Uterus (tissue), 4 donors: ENCODE data around the gene CYB561. TPM values are rescaled to one million over a fixed set of nuclear protein-coding genes. Genes with fewer than 3 reads are reported as not detected.
A peak's percentile ranks its signal among the peaks of the same experiment; 100 is the strongest.

Experiments used
- DNase-seq, 2 donors: peaks; one replicate each; pipeline ENCODE4 v3.0.0-alpha.2; 2019 to 2020
- H3K27ac ChIP-seq, 2 donors: fragments of 200-600 bp; sonication (generic); 1 replicate in 1 of 2; 2 replicates in 1 of 2; pipeline ENCODE4 v1.5.1; 2016 to 2018
- H3K27me3 ChIP-seq, 2 donors: fragments of 200-600 bp; sonication (generic); one replicate each; pipeline ENCODE4 v1.5.1; 2018 to 2019; ENCODE audit warnings: control low read depth in 1 of 2
- H3K36me3 ChIP-seq, 2 donors: fragments of 200-600 bp; sonication (generic); one replicate each; pipeline ENCODE4 v1.5.1; 2019; ENCODE audit warnings: control low read depth in 1 of 2
- H3K4me1 ChIP-seq, 2 donors: fragments of 200-600 bp; sonication (generic); one replicate each; pipeline ENCODE4 v1.5.1; 2018 to 2019; ENCODE audit warnings: control low read depth in 1 of 2
- H3K4me3 ChIP-seq, 2 donors: fragments of 200-600 bp; sonication (generic); 1 replicate in 1 of 2; 2 replicates in 1 of 2; pipeline ENCODE4 v1.5.1; 2018 to 2019; ENCODE audit warnings: mild to moderate bottlenecking in 1 of 2
- H3K9me3 ChIP-seq, 2 donors: fragments of 200-600 bp; sonication (generic); one replicate each; pipeline ENCODE4 v1.5.1; 2019; ENCODE audit warnings: control low read depth in 1 of 2
- POLR2A ChIP-seq, 2 donors: fragments of 450-650 bp; IDR thresholded peaks; one replicate each; pipeline ENCODE4 v1.6.1; 2016; ENCODE audit warnings: antibody characterized with exemption in 2 of 2, mild to moderate bottlenecking in 1 of 2, moderate library complexity in 1 of 2
- intact Hi-C: fragments of 100-400 bp; cut with DNase I; formaldehyde crosslinking; loops from one replicate; pipeline ENCODE4 v1.15.1; 2023; ENCODE audit warnings: low total_unique reads
- total RNA-seq, 4 donors: library from RNA; depleted of rRNA in 3 of 4; stranded (reverse); fragments of >200 nt in 3 of 4; gene quantifications; one replicate each; pipeline versions ENCODE4 v1.1.0 to v1.2.4, GENCODE V29; 2014 to 2023
- TF ChIP-seq, protein P1 (sequence below), 4 experiments: fragments of 200-600 bp in 2 of 4; fragments of 450-650 bp in 2 of 4; sonication (generic) in 2 of 4; IDR thresholded peaks; one replicate each; pipeline ENCODE4 v1.5.1; 2016 to 2019; ENCODE audit warnings: antibody characterized with exemption in 4 of 4, mild to moderate bottlenecking in 2 of 4, moderate library complexity in 1 of 4
- donor health status: DM: yes; HTN: yes; CAD: no.

The CYB561 gene
- total RNA-seq, 4 donors from 2014 or later: 15.0 to 19.5 (median 16.5) TPM

DNA sequence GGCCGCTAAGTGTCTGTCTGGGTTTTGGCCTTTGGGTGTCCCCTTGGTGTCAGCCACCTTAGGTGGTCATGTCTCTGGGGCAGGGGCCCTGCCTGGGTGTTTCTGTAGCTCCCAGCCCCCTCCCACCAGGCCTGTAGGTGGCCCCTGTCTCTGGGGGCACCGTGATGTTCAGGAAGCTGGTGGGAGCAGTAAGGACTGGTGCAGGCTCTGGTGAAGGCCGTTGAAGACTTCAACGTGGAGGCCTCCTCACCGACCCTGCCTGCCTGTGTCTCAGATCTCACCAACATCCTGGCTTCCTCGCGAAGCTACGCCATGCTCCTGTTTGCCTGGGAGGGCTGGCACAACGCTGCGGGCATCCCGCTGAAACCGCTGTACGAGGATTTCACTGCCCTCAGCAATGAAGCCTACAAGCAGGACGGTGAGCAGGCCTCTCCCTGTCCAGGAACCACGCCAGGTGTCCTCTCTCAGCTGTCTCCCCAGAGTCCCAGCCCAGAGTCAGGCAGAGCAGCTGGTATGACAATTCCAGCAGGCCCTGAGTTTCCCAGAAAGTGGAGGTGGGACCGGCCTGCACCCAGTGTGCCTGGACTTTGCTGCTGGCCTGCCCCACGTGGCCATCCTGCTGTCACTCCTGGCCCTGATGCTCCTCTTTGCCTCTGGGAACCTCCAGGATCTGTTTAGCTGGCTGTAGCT is 33.5 kb upstream of the CYB561 start:
- Histone ChIP-seq H3K4me1 (peaks cover 0 to 10% of the 10 kb centered on the region in 2 donors), H3K27me3 (no peaks in the 10 kb centered on the region), H3K4me3 (no peak overlapping the region), H3K27ac (no peak overlapping the region), H3K36me3 (no peaks in the 10 kb centered on the region), H3K9me3 (no peaks in the 10 kb centered on the region)
- TF ChIP-seq, protein P1, sequence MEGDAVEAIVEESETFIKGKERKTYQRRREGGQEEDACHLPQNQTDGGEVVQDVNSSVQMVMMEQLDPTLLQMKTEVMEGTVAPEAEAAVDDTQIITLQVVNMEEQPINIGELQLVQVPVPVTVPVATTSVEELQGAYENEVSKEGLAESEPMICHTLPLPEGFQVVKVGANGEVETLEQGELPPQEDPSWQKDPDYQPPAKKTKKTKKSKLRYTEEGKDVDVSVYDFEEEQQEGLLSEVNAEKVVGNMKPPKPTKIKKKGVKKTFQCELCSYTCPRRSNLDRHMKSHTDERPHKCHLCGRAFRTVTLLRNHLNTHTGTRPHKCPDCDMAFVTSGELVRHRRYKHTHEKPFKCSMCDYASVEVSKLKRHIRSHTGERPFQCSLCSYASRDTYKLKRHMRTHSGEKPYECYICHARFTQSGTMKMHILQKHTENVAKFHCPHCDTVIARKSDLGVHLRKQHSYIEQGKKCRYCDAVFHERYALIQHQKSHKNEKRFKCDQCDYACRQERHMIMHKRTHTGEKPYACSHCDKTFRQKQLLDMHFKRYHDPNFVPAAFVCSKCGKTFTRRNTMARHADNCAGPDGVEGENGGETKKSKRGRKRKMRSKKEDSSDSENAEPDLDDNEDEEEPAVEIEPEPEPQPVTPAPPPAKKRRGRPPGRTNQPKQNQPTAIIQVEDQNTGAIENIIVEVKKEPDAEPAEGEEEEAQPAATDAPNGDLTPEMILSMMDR (IDR thresholded peaks at IDR 0.05): no peak
- no peak for TF ChIP-seq POLR2A (IDR thresholded peaks at IDR 0.05)
- no peak for DNase-seq
- intact Hi-C loops: no loop called here

DNA sequence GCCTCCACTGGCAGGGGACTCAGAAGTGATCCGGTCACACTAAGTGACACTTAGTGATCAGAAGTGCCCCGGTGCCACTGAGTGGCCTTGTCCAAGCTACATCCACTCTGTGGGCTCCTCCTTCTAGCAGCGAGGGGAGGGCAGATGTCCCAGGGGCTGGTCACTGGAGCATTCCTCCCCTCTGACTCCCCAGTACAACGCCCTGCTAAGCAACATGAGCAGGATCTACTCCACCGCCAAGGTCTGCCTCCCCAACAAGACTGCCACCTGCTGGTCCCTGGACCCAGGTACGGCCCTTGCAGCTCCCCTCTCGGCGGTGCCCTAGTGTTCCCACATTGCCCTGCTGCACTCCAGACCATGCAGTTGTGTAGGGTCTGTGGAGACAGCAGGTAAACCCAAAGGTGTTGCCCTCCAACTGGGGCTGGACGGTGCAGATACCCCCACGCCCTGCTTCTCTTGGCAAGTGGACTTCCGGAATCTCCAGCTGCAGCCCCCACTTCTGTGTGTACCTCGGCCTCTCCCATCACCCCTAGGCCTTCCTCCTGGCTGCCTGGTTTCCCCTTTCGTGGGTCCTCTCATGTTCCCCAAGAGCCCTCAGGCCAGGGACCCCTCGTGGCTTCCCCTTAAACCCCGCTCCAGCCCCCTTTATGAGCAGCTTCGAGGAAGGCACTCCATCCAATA is 32.8 kb upstream of the CYB561 start:
- intact Hi-C loops: no loop called here

DNA sequence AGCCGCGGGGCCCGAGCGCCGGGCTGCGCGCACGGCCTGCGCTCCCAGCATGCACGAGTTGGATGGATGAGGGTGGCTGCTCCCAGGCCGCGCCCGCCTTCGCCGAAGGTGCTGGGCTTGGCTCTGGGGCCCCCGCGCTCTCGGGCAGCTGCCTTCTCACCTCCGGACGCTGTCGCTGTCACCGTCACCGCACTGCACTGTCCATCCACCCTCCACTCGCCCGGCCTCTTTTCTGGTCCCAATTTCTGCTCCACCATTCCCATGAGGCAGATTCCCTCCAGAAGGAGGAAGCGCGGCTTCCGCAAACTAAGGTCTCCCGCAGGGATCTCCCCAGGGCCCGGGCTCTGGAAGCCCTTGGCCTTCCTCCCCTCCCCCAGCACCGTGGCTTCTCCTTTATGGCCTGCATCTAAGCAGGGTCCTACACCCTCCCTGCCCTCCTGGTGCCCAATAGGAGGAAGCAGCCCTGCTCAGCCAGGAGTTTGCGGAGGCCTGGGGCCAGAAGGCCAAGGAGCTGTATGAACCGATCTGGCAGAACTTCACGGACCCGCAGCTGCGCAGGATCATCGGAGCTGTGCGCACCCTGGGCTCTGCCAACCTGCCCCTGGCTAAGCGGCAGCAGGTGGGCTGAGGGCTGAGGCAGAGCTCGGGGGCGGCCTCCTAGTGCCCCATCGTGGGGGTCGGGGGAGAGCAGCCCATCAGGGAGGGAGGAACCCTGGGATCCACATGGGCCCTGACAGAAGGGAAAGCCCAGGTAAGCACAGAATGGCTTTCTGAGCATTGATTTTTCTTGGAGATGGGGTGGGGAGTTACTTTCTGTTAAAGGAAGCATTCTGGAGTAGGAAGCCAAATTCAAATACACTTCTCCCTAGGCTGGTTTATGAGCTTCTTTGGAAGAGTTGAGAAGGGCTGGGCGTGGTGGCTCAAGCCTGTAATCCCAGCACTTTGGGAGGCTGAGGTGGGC is 31.7 kb upstream of the CYB561 start:
- no peak overlapping the region for H3K27ac ChIP-seq
- no peaks in the 10 kb centered on the region for H3K9me3 ChIP-seq
- no peaks in the 10 kb centered on the region for H3K36me3 ChIP-seq
- intact Hi-C loops: no loop called here
- H3K27me3 ChIP-seq: no peaks in the 10 kb centered on the region
- peak overlapping the region; percentile 4 to 35 for H3K4me3 ChIP-seq
- peaks cover 0 to 10% of the 10 kb centered on the region in 2 donors for H3K4me1 ChIP-seq
- no peak for DNase-seq
- TF ChIP-seq, protein P1 (IDR thresholded peaks at IDR 0.05): no peak
- TF ChIP-seq POLR2A (IDR thresholded peaks at IDR 0.05): no peak

More for the DNA sequence above, 32.8 kb upstream of the CYB561 start:
- Histone ChIP-seq H3K9me3 (no peaks in the 10 kb centered on the region), H3K27me3 (no peaks in the 10 kb centered on the region), H3K4me1 (peaks cover 0 to 10% of the 10 kb centered on the region in 2 donors), H3K4me3 (no peak overlapping the region), H3K36me3 (no peaks in the 10 kb centered on the region), H3K27ac (no peak overlapping the region)
- TF ChIP-seq, protein P1 (IDR thresholded peaks at IDR 0.05): peak; percentile 45 to 82 (median 66)
- TF ChIP-seq POLR2A (IDR thresholded peaks at IDR 0.05): no peak
- peak; percentile 73 to 77 for DNase-seq

DNA sequence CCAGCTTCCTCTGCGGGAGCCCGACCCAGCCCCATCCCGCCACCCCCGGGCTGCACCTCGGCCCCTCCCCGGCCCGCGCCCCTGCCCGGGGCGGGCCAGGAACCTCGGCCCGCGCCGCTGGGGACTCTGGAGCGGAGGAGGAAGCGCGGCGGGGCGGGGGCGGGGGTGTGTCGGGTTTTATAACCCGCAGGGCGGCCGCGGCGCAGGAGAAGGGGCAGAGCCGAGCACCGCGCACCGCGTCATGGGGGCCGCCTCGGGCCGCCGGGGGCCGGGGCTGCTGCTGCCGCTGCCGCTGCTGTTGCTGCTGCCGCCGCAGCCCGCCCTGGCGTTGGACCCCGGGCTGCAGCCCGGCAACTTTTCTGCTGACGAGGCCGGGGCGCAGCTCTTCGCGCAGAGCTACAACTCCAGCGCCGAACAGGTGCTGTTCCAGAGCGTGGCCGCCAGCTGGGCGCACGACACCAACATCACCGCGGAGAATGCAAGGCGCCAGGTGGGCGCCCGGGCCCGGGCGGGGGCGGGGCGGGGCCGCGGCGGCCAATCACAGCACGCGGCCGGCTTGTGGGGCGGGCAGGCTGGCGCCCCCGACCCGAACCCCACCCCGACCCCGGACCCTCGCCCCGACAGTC is 30.9 kb upstream of the CYB561 start, which contains the start of gene ACE:
ACE (plus strand) TSS at position 208 of the 626 bp plus-strand sequence; CDS start at position 242, 34 bp downstream.
- Histone ChIP-seq H3K27me3 (no peaks in the 10 kb centered on the region), H3K36me3 (no peaks in the 10 kb centered on the region), H3K4me1 (peaks cover 0 to 10% of the 10 kb centered on the region in 2 donors), H3K9me3 (no peaks in the 10 kb centered on the region), H3K27ac (peak within 1 kb of the TSS; percentile 13 to 17), H3K4me3 (peak within 1 kb of the TSS; percentile 13 to 35)
- DNase-seq: no peak
- TF ChIP-seq POLR2A (IDR thresholded peaks at IDR 0.05): peak in 1 of 2 donors; percentile 37
- TF ChIP-seq, protein P1 (IDR thresholded peaks at IDR 0.05): no peak
- intact Hi-C loops: no loop called here
